ENCODE data around the gene MRPS15.

MRPS15 gene

DNA sequence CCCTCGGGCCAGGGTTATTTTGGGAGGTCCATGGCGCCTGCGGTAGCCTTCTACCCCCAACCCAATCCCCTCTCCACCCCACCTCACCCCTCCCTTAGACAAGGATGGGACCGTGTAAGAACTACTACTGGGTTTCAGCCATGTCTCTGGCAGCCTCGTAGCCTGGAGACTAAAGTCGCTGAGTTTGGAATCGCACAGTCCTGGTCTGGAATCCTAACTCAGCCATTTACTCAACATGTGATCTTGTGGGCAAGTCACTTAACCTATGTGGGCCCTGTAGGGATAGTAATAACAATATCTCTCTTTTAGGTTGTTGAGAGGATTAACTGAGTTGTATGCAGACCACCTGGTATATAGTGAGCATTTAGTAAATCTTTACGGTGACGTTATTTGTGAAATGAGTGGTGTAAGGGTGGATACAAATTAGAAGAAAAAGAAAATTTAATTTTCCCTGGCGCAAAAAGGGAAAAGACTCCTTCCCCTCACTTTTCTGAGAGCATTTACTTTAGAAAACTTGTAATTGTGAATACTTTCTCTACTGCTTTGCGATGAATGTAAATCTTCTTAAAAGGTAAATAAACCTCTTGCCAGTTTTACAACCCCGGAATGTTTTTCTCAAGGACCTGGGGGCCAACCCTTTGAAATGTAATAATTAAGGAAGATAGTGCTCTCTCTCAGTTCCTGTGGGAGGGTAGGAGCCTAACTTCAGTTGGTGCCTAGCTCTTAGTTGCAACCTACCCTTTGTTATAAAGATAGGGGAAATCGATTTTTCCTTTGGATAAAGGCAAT is 615 bp upstream of the MRPS15 start:
- in situ Hi-C loops (cut with MboI; ENCODE audit: low sequenced_read_pairs), result no loop called here

DNA sequence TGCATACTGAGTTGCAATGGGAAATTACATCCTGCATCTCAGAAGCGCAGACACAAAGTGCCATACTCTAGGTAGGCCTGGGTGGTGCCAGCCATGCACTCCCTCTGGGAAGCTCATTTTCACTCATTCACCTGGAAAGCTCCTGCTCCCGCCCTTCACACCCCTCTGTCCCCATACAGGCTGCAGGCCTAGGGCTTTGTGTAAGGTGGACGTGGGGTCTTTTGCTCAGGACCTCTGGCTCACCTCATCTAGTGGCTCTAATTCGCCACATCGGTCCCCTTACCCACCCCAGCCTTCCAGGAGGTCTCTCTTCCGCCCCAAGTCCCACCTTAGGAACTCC is 751 bp downstream of the MRPS15 start:
- in situ Hi-C loops (cut with MboI; ENCODE audit: low sequenced_read_pairs), result no loop called here

DNA sequence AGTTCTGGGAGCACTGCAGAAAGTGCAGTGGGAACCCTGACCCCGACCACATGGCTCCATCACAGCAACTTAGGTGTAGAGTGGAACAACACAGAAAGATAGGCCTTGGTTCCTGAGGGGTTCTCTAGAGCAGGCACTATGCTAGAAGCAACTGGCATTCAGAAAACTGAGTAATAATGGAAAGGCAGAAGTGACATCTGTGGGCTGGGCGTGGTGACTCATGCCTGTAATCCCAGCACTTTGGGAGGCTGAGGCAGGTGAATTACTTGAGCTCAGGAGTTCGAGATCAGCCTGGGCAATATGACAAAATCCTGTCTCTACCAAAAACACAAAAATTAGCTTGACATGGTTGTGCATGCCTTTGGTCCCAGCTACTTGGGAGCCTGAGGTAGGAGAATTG is 5.3 kb downstream of the MRPS15 start:
- in situ Hi-C loops (cut with MboI; ENCODE audit: low sequenced_read_pairs), result no loop called here

DNA sequence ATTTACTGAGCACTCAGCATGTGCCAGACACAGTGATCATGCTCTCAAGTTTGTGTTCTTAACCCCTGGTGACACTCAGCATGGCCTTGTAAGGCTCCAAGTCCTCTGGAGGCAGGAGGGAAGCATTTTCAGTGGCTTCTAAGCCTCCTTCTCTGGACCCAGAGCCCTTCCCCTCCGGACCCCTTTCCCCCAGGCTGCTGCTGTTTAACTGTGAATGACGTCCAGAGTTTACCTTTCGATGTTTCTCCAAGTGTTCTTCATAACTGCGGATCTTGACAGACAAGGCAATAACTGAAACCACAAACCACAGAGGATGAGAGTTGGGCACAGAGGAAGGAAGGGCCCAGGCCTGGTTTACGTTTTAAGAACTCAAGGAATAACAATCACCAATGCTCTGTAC is 6.5 kb downstream of the MRPS15 start:
- in situ Hi-C loops (cut with MboI; ENCODE audit: low sequenced_read_pairs), result no loop called here

DNA sequence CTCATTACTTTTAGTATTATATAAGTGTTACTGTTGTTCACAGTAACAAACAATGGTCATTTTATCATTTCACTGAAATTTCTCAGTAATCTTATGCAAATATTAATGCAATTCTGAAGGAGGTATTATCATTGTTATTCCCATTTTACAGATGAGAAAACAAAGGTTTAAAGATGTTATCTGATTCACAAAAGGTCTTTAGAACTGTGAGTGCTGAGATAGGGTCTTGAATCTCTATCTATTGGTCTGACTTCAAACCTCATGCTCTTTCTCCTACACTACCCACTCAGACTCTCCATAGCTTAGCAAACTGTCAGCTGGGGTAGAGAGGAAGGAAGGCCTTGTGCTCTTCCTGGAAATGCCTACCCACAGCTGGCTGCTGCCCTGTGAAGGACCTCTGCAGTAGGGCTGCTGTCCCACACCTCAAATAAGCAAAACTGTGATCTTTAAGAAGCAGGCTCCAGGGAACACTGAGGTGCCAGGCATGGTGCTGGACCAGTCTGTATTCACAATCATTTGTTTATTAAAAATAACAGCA is 7.7 kb downstream of the MRPS15 start:
- in situ Hi-C loops (cut with MboI; ENCODE audit: low sequenced_read_pairs), result no loop called here

DNA sequence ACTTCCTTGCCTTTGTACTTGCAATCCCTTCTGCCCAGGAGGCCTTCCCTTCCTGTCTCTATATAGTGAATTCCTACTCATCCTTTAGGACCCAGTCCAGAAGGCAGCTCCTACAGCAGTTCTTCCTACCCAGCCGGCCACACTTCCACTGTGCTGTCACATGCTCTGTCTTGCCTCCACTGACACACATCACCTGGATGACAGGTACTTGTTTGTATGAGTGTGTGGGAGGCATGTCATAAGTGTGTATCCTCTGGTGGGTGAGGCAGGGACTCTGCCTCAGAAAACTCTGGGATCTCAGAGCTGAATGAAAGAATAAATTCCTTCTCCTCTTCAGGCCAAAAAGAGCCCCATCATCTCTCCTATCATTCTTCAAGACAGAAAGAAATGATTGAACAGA is 8.8 kb downstream of the MRPS15 start:
- in situ Hi-C loops (cut with MboI; ENCODE audit: low sequenced_read_pairs), result no loop called here

DNA sequence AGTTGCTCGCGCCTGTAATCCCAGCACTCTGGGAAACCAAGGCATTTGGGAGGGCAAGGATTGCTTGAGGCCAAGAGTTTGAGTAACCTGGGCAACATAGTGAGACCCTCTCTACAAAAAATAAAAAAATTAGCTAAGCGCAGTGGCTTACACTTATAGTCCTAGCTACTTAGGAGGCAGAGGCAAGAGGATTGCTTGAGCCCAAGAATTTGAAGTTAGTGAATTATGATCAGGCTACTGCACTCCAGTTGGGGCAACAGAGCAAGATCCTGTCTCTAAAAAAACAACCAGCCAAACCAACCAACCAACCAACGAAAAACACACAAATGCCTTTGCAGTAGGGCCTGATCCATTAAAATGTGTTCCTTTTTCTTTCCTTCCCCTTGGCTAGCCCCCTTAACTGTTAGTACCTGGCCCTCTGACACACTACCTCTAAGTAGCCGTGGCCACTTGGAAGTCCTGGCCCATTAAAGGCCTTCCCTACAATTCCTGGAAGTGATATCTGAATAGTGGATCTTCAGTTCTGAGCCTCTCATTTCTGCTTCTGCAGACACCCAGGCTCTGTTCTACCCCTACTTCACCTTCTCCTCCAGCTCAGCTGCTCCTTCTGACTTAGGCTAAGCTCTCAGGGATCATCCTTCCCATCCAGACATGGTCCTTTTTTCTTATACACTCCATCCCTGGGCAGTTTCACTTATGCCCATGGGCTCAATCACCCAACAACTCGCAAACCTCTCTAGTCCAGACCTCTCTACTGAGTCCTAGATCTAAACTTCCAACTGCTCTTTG is 10.4 kb downstream of the MRPS15 start:
- in situ Hi-C loops (cut with MboI; ENCODE audit: low sequenced_read_pairs), result no loop called here

DNA sequence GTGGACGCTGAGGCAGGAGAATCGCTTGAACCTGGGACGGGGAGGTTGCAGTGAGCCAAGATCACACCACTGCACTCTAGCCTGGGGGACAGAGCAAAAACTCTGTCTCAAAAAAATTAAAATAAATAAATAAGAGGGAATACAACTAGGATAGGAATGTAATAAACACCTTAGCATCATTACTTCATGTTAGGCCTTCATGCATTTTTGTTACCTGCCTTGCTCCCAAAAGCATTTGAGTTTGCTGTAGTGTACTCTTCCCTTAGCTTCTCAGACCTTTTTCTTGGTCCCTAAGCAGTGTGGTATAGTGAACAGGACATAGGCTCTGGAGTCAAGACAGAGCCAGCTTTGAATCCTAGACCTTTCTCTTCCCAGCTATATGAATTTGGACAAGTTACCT is 11.1 kb downstream of the MRPS15 start:
- in situ Hi-C loops (cut with MboI; ENCODE audit: low sequenced_read_pairs), result no loop called here

DNA sequence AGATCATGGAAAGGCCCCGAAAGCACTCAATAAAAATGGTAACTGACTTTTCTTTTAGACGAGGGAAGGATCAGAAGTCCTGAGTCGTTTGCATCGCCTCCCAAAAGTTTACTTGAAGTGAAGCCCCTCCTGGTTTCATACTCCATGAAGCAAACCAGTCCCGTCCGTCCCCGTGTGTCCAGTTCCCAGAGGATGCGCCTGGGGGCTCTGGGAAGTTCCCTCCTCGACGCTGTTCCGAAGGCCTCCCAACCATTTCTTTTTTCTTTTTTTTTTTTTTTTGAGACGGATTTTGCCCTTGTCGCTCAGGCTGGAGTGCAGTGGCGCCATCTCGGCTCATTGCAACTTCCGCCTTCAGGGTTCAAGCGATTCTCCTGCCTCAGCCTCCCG is 13.3 kb downstream of the MRPS15 start:
- in situ Hi-C loops (cut with MboI; ENCODE audit: low sequenced_read_pairs), result no loop called here

DNA sequence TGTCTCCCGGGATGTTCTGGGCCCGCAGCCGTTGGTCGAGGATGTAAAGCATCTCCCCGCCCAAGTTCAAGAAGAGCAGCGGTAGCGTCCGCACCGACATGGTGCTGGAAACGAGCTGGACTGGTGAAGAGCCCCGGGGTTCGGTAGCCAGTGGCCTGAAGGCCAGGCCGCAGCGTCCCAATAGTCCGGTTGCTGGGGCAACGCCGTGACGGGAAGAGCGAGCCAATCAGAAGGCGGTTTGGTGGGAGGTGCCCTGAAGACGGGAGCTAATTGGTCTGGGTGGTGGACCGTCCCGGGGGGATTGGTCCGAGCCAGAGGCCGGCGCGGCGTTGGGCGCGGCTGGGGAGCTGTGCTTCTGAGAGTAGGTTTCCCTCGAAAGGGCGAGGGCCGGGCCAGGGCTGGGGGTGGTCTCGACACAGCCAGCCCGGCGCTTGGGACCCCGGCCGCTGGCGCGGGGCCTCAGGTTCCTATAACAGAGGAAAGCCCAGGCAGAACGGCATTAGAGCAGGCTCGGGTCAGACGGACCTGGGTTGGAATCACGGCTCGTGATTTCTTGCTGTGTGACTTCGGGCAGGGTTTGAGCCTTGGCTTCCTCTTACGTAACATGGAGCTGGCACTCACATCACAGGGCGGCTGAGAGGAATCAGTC is 13.8 kb downstream of the MRPS15 start, which contains the start of gene OSCP1:
Gene OSCP1, minus strand, starts transcription at position 182 of the 649 bp plus-strand sequence. Its CDS starts 82 bp downstream, at position 100.
- in situ Hi-C loops (cut with MboI; ENCODE audit: low sequenced_read_pairs), result no loop called here

DNA sequence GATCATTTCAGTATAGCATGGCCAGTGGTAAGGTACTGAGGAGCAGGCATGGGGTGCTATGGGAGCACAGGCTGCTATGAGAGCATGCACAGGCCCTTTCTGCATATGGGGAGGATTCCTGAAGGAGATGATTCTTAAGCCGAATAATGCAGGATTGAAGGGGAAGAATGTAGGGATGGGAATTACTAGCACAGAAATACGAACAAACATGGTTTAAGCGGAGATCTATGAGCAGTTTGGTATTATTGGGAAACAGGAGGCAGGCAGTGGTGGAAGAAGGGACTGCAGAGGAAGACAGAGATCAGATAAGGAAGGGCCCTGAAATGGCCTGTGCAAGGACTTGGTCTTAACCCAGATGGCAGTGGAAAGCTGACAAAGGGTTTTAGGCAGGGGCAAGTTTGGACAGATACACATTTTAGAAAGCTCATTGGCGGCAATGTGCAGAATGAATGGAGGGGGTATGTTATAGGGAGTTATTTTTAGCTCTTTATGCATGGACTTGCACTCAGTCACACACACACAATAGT is 15.6 kb downstream of the MRPS15 start:
- in situ Hi-C loops (cut with MboI; ENCODE audit: low sequenced_read_pairs), result no loop called here

DNA sequence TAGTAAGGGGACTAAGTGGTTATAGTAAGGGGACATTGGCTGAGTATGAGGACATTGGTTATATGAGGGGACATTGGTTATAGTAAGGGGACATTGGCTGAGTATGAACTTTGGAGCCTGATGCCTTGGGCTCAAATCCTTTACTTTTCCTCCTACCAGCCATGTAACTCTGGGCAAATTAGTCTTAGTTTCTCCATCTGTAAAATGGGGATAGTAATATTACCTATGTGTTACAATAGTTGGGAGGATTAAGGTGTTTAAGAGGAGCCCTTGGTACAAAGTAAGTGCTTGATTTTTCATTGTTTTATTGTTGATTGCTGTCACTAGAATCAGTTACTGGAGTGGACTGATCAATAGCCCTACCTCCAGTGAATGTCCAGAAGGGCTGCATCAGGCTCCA is 16.7 kb downstream of the MRPS15 start:
- in situ Hi-C loops (cut with MboI; ENCODE audit: low sequenced_read_pairs), result no loop called here

DNA sequence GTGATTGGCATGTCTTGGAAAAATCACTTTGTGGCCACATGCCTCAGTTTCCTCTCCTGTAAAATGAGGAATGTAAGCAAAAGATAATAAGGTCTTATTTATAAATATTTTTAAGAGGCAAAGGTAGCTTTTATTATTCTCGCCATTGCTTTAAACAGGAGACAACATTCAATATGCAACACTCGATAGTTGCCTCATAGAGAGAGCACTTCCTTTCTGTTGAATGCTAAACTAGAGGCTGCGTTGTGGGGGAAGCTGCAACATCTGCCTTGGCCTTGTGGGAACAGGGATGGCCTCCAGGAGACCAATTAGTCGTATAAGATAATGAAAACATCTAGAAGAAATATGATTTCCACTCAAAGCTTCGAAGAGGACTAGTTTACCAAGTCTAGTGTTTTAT is 17.4 kb downstream of the MRPS15 start:
- in situ Hi-C loops (cut with MboI; ENCODE audit: low sequenced_read_pairs), result no loop called here

DNA sequence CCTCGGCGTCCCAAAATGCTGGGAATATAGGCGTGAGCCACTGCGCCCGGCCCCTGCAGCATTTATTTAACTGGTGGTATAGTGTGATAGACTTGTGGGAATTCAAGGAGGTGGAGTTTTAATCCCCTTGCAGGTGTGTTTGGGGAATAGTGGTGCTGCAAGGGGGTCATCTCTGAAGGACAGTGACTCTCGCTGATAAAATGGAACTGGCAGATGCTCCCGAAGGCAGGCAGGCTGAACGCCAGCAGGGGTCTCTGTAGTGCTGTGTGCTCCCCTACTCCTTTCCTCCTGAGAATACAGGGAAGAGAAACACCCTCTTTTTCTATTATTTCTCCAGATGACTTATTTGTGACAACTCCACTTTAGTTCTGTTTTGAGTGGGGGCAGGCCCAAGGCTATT is 17.9 kb downstream of the MRPS15 start:
- in situ Hi-C loops (cut with MboI; ENCODE audit: low sequenced_read_pairs), result no loop called here

DNA sequence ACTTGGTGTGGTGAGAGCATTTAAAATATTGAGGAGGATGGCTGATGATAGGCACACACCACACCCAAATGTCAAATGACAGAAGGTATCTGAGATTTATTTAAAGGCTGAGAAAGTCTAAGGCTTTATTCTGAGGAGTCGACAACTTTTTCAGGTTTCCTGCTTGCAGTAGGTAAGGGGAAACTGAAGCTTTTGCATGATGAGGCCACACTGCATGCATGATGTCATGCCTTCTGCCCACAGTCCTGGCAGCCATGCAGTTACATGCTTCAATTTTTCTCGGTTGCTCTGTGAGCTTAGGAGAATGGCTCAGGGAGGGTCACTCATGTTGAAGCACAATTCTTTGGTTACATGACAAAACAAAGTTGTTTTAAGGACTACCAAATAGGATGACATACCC is 20.9 kb downstream of the MRPS15 start:
- in situ Hi-C loops (cut with MboI; ENCODE audit: low sequenced_read_pairs), result no loop called here

DNA sequence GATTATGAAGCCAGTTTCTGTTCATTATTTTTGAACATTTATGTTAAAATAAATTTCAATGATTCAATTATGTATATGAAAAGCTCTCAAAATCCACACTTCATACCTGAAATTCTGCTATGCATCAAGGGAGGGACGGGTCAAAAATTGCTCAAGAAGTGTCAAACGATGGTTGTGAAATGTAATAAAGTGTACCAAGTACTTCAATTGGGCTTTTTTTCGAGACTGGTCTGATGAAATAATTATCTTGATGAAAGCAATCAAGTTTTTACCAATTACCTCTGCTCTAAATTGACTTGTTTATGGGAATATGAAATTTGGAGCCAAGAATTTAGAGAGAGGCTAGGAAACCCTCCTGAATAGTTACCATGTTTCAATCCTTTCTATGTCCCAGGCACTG is 21.8 kb downstream of the MRPS15 start:
- in situ Hi-C loops (cut with MboI; ENCODE audit: low sequenced_read_pairs), result no loop called here

DNA sequence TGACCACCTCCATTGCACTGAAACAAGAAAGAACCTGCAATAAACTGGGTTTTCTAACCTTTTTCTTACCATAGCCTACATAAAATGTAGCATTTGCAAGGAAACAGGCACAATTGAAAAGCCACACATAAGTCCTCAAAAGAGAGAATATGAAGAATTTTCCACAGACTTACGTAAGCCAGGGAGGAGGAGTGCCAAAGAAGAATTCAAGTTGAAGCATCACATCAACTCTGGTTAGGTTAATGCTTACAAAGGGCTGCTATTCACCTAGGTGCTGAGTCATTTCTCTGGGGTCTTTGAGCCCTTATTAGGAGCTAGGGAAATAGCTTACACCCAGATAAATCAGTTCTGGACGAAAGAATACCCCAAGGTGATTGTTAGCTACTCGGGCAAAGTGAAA is 23.5 kb downstream of the MRPS15 start:
- in situ Hi-C loops (cut with MboI; ENCODE audit: low sequenced_read_pairs), result no loop called here

DNA sequence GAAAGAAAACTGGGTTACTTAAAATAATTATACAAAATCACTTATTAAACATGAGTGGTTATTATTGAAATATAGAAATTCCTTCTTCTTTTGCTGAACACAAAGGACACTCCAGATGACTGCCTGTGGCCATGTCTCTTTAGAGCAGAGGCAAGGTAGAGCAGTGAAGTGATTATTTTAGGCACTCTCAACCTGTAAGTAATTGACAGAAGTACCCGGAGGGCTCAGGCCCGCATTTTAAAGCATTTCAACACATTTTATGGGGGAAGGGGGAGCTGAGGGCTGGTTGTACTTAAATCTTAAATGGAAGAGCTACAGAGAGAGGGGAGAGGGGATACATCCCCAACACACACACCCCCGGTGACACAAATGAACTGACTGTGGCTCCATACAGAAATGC is 24.1 kb downstream of the MRPS15 start:
- in situ Hi-C loops (cut with MboI; ENCODE audit: low sequenced_read_pairs), result no loop called here

DNA sequence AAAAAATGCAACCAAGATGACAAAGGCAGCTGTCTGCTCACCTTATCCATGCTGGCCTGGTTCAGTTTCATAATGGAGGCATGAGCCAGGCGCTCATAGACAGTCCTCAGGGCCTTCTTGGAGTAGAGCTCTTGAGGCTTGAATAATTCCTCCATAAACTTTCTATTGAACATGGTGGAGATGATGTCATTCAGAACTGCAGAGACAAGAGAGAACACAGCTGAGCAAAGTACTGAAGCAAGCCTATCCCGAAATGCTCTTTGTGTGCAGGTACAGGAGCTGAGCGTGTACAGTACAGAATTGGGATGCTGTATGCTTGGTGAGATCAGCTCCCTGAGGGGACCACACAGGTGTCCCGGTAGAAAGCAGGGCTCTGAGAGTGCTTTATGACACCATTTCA is 25.5 kb downstream of the MRPS15 start:
- in situ Hi-C loops (cut with MboI; ENCODE audit: low sequenced_read_pairs), result no loop called here

DNA sequence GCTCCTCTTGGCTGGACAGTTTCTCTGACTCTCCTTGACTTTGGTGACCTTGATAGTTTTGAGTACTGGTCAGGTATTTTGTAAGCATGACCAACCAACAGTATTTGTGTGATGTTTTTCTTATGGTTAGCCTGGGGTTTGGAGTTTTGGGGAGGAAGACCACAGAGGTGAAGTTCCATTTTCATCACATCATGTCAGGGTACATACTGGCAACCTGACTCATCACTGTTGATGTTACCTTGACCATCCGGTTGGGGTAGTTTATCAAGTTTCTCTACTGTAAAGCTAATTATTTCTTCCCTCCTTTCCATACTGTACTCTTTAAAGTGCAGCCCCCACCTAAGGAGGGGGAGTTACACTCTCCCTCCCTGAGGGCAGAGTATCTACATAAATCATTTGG is 27.4 kb downstream of the MRPS15 start:
- in situ Hi-C loops (cut with MboI; ENCODE audit: low sequenced_read_pairs), result no loop called here

DNA sequence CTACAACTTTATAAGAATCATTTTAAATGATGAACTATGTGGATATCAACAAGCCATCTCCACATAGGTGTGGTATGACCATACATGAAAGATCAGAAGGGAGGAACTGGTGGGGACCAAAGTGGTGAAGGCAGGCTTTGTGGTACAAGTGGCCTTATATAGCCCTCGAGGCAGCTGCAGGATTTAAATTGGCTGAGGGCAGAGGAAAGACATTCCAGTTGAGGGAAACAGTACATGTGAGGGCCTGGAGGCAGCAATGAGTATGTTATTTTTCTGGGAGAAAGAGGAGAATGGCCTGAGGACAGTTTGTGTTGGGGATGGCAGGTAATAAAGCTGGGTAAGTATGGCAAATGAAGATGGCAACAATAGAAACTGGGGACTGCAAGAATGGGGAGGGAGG is 31.1 kb downstream of the MRPS15 start:
- in situ Hi-C loops (cut with MboI; ENCODE audit: low sequenced_read_pairs), result no loop called here

All from hTERT RPE-1 (cell line).